GM21717 (cell line): ENCODE data around the gene AP2B1.
"Not testable (repeated sequence)": the region's sequence is repeated elsewhere in the genome, so short reads cannot be mapped to it uniquely, and the experiment has no call there.

ENCODE experiments used
- ATAC-seq: cut with Tn5 transposase; IDR thresholded peaks from one replicate; pipeline ENCODE4 v1.9.1; 2021; ENCODE audit warnings: mild to moderate bottlenecking, moderate library complexity; ENCODE audit not compliant: unreplicated experiment

The AP2B1 gene

DNA sequence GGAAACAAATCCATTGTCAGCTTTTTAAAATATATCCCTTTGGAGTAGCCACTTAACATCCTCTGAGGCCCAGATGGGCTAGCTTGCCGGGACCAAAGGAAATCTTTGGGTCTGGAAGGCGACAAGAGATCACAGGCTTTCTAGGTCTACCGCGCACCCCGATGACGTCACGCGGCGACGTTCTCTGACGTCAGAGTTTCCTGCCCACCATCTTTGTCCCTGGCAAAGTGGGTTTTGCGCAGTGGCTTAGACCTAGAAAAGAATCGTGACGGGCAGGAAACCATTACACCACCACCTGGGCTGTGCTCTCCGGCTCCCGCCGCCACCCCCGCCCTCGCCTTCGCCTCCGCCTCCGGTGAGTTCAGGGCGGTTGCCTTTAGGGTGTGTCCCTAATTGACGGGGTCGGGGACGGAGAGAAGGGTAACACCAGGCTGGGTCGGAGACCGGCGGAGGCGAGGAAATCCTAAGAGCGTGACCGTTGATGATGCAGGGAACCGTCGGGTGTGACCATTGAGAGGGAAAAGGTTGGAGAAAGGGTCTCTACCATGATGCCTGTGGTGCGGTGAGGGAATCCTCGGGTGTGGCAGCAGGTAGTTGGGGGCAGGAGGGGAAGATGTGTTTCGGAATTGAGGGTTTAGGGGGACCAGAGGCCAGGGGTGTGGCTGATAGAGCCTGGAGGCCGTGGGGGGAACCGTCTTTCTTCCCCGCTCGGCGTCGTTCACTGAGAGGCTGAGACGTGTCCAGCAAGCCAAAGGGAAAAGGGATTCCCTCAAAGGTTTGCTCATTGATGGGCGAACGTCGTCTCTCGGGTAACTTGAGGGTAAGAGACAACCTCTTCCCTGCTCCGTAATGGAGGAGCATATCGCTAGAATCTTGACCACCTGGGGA, at the start of gene AP2B1:
AP2B1 (plus strand) TSS at position 249 of the 888 bp plus-strand sequence. CDS start 6,709 bp downstream, outside the sequence.
- peak; percentile 80 for ATAC-seq

DNA sequence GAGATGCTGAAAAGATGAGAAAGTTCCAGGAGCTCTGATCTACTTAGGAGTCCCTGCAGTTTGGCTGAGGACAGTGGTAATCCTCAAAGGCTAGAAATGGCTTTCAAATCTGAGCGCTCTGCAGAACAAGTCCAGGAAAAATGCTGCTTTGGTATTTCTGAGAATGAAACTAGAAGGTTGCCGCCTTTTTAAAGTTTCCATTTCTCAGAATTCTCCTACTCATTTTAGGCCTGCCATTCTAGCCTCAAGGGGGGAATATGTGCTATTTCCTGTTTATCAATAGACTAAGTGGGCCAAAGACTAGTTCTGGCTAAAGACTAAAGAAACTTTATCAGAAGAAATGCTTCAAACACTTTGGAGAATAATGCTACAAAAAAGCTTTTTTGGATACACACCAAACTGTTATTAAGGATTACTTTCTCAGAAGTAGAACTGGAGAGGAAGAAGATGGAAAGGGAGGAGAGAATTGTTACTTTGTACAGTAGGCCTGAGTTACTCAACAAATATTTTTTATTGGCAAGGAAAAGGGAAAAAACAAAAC, 49.5 kb upstream of the AP2B1 start, which contains the start of gene SLFN12L:
SLFN12L (minus strand) TSS at position 78 of the 541 bp plus-strand sequence. CDS start 15,314 bp downstream, outside the sequence.
- no peak for ATAC-seq

DNA sequence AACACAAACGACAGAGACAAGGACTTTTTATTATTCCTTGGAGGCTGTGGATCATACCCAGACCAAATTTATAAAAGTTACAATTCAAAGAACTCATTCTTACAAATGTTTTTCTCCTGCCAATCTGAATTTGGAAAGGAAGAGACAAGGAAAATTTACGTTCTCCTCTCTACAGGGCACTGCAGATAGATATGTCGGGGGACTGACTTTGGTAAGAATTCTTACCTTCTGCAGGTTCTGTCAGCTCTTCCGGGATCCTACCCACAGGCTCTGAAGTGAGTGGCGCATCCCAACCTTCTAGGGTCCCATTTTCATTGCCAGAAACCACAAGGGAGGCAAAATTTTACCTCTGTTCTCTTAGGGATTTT, 47.5 kb upstream of the AP2B1 start:
- no peak for ATAC-seq

DNA sequence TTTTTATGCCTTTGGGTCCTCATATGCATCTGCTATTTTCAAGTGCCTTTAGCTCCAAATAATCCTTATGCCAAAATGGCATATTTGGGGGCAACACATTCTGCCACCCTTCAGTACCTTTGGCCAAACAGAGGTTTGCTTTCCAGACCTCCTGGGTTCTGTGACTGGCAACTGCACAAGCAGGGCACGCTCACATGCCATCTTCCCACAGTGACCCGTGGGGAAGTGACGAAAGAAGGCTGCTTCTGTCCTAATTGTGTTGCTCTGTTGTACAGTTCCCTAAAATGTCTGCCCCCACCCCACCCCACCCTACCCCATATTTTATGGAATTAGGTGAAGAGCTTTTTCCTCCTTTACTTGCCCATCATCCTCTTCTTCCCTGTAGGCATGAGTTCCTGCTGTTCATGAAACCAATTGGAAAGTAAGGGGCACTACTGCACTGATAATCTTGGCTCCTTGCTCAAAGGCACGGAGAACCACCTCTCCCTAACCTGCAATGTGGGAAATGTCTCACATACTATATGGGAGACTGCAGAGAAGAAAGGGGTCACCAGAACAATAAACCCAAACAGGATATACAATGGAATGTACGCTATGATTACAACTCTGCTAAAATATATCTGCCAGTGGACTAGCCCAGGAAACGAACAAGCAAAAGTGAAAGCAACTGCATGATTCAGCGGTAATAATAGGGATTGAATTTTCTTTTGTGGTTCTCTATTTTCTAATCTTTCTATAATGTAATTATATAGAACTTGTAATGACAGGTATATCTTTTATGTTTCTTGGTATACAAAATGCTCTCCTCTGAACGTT, 46.3 kb upstream of the AP2B1 start:
- no peak for ATAC-seq

DNA sequence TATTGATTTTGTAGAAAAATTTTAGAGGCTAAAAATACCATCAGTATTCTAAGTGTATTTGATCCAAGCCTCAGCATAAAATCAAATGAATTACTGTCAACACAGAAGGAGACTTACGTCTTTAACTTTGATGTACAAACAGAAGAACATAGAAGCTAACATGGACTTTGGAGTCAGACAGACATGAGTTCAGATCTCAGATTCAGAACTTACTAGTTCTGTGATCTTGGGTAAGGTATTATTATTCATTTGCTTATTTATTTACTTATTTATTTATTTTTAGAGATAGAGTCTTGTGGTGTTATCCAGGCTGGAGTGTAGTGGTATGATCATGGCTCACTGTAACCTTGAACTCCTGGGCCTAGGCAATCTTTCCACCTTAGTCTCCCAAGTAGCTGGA, 45.7 kb upstream of the AP2B1 start:
- no peak for ATAC-seq

DNA sequence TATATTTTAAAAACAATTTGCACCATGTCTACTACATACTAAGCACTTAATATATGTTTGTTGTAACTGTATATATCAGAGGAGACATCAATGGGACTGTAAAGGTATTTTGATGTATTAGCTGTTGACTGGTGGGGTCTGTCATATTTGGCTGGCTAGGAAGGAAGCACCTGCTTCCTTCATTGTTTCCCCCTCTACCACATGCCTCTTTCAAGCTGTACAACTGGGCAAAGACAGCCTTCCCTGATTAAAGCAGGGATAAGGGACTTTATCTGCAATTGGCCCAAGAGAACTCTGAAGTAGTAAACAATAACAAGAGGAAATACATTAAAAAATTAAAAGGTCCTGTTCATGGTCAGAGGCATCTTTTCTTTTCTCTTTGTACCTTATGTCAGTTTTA, 44.1 kb upstream of the AP2B1 start:
- ATAC-seq, result no peak

DNA sequence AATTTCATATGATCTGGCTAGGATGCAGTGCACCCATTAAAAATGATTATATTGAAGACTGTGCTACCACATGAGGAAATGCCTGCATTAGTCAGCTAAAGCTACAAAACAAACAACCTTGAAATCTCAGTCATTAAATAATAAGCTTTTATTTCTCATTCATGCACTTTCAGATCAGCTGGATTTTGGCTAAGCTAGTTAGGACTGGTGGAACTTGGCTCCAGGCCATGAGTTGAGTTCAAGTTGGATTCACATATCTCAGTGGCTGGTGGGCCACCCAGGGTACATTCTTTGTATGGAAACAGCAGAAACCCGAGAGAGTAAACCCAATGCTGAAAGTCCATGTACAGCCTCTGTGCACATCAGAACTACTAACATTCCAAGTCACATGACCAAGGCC, 43.3 kb upstream of the AP2B1 start:
- ATAC-seq, result no peak

DNA sequence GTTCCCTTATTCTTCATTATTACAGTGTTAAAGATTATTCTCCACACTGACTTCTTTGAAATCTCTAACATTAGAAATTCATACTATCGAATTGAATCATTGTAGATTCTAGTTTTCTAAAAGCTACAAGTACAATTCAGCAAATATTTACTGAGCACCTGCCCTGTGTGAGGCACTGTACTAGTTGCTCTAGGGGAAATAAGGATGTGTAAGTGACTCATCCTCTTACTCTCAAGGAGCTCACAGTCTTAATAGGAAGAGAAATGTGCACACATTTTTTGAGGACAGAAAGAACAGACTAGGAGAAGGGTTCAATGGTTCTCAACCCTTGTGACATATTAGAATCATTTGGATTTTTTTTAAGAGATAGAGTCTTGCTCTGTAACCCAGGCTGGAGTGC, 42.0 kb upstream of the AP2B1 start:
- ATAC-seq, result no peak

DNA sequence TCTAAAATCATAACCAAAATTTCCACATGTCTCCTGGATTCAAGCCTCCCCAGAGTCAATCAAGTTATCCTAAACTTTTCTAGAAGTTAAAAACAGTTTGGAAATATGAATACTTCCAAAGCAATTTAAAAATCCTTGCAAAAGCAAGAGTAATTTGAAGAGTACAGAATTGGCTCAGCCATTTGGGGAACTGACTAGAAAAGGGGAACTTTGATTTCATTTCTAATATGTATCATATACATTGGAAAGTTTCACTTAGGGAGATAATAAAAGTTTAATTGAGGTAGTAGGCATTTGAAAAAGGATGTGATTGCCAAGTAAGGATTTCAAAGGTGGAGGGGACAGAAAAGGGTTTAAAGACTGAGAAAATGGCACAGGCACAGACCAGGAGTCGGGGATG, 40.6 kb upstream of the AP2B1 start:
- ATAC-seq, result no peak

DNA sequence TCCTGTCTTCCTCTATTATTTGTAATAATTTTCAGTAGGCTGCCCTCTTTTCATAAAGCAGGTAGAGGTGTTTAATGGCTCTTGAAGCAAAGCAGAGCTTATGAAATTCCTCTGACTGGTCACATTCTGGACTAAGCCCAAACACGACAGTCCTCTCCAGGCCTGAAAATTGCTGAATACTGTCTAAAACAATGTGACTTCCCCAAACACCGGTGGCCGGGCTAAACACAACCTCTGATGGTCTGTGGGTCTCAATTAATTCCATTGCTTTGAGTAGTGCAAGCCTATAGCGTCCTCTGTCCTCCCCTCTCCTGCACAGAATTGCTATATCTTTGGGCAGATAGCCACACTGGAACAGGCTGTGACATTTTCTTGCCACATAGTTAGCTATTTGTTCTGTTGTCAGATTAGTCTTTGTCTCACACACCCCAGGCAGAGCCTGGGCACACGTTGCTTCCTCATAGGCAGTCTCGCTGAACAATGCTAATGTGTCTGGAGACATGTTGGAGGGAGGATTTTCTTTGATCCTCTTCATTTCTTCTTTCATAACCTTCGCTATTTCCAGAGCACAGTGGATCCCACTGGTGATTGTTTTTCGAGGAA, 38.8 kb upstream of the AP2B1 start:
- ATAC-seq, result no peak

DNA sequence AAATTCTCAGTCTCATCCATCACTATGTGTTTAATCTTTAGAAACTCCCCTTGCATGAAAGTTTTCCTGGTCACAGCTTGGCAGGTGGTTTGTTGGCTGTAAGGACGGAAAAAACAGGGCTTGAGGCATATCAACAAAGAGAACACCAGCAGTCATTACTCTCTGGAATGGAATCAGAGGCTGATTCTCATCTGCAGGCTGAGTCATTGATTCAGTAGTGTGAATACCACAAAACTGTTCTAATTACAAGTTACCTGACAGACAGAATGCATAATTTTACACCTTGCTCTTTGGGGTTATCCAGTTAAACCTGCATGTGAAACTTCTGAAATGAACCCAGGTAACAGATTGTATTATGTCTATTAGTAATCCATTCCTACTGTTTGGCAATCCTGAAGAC, 38.1 kb upstream of the AP2B1 start:
- ATAC-seq, result no peak

DNA sequence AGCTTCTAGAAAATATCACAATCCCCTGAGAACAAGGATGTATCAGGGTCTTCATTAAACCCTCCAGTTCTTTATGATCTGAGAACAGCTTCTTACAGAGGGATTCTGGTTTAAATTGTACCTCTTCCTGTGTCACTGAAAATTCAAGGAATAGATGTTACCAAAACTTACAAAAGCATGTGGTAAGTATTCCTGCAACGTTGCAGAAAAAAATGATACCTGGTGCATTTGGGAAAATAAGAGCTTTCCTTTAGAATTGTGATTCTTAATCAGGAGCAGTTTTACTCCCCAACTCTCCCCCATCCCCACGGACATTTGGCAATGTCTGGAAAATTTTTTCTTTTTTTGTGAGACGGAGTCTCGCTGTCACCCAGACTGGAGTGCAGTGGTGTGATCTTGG, 33.8 kb upstream of the AP2B1 start:
- ATAC-seq, result no peak

DNA sequence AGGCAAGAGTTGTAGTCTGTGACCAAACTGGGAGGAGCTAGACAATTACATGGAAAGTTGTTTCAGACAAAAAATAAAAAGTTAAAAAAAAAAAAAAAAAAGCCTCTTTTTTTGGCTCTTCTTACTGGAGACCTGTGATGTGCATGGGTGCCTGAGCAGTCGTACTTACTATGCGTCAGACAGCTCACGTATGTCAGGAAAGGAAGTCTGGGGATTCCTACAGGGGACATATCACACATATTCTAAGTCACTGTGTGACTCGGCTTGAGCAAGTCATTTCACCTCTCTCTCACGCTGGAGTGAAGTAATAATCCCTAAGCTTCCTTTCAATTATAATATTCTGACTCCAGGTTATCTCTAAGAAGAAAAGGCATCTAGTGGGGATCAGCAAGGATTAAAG, 32.5 kb upstream of the AP2B1 start:
- no peak for ATAC-seq

DNA sequence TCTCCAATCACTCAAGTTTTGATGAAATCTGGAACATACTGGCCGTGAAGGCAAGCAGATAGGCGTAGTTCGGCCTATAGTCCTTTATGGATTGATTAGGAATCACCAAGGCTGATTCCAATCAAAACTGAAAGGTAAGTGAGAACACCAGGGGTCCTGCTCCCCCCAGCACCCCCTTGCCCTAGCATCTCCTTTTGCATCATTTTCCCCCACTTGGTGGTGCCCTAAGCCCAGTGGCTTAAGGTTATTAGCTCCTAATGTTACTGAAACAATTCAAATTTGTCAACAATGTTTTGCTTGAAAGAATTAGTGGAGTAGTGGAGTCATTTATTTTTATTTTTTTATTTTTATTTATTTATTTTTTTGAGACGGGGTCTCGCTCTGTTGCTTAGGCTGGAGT, 31.4 kb upstream of the AP2B1 start:
- no peak for ATAC-seq

DNA sequence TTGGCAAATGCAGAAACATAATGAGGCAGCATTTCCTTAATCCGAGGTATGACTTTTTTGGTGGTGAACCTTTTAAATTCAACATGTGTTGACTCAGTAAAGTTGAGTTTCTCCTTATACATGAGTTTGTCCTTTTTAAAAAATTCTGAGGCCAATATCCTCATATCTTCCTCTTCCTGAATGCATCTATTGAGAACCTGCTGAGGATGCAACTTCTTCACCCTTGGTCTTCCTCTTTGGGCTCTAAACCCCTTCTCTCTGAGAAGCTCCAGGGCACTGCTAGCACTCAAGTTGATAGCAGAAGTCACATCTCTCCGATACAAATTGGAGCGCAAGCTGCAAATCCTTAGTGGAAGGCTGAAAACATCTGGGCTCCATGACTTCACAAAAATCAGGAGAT, 29.8 kb upstream of the AP2B1 start:
- ATAC-seq, result no peak

DNA sequence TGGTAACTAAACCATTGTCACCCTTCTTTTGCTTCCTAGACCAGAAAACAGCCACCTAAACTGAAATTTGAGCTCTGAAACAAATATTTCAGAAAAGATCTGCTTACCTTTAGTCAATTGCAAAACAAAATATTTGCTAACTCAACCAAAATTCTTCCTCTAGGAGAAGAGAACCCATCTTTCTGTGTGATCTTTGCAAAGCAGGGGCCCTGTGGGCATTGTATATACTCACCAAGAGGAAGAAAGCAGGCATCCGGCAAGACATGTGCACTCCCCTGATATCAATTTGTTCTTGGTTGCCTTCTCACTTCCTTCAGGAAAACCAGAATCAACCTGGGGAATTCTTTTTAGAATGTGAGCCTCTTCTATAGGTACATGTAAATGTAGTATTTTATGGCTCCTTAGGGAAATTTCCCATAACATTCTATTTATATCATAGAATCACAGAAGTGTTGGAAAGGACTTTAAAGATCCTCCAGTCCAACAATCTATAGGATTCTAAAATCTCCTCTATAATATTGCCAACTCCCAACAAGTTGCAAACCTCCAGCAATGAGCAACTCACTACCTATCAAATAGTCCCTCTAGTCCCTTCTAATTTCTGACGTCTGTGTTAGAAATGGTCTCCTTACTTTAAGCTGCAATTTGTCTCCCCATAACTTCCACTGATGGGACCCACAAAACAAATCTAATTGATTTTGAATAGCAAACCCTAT, 27.5 kb upstream of the AP2B1 start:
- ATAC-seq, result no peak

DNA sequence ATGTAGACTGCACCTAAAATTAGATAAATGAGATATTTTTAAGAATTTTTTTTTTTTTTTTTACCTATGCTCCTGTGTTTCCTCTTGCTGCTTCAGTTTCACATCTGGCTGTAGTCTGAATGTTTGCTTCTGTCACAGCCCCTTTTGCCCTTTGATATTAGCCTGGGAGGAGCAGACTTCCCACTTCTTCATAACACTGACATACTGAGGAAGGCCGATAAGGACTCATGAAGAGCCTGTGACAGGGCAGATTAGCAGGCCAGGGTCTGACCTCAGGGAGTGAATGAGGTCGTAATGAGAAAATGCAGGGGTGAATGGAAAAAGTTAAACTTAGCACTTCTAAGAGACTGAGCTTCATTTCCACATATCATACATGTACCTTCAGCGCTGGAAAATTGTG, 26.4 kb upstream of the AP2B1 start, which contains the start of gene SLFN14:
SLFN14 (minus strand) TSS at position 117 of the 400 bp plus-strand sequence. CDS start 2,757 bp downstream, outside the sequence.
- ATAC-seq, result no peak

DNA sequence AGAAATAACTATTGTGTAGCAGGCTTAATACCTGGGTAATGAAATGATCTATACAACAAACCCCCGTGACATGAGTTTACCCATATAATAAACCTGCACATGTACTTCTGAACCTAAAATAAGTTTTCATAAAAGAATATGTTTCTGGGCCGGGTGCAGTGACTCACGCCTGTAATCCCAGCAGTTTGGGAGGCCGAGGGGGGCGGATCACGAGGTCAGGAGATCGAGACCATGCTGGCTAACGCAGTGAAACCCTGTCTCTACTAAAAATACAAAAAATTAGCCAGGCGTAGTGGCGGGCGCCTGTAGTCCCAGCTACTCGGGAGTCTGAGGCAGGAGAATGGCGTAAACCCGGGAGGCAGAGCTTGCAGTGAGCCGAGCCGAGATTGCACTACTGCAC, 23.9 kb upstream of the AP2B1 start:
- not testable (repeated sequence) for ATAC-seq

DNA sequence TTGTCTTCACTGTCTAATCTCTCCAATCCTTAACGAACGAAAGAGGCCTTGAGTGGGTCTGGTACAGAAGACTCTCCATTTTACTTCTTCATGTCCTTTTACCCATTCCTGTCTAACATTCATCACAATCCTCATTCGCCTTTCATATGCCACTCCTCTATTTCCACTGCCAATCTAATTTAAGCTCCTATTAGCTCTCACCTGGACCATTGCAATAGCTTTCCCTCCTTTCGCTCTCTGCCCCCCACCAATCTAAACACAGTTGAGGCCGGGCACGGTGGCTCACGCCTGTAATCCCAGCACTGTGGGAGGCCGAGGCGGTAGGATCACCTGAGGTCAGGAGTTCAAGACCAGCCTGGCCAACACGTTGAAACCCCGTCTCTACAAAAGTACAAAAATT, 20.2 kb upstream of the AP2B1 start:
- ATAC-seq, result no peak

DNA sequence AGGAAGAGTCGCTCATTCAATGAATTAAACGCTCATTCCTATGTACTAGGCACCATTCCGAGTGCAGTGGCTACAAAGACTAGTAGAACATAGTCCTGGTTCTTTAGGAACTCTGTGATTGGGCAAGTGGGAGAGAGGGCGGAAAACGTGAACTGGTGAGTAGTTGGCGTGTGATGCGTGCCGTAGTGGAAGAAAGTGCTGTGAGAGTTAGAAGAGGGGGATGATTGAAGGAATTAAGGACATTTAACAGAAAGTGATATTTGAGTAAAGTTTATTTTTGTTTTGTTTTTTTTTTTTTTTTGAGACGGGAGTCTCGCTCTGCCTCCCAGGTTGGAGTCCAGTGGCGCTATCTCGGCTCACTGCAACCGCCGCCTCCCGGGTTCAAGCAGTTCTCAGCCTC, 18.6 kb upstream of the AP2B1 start:
- ATAC-seq, result peak; percentile 18
